T-helper 1 cell treated with Interleukin-12 subunit alpha and Interleukin-12 subunit beta and Interleukin-4 antibody, amounts not matched to agents 30 ng/mL and 1 ng/mL, for 36 hours (primary cell): ENCODE results near the gene SCAANT1. TPM values are rescaled to one million over a fixed set of nuclear protein-coding genes. Genes with fewer than 3 reads are reported as not detected.

Experiments used
- intact Hi-C: fragments of 100-400 bp; cut with micrococcal nuclease; formaldehyde crosslinking; loops from one replicate; pipeline ENCODE4 v1.15.1; 2024
- total RNA-seq: library from RNA; stranded (reverse); gene quantifications from 2 replicates; pipeline ENCODE4 v1.2.3, GENCODE V29; 2022

Gene SCAANT1
- total RNA-seq, 1 donor from 2014 or later = not detected

GRCh38 chr3:63905731-63906620 lies 6.2 kb downstream of the SCAANT1 start:
- intact Hi-C loops = no loop called here

GRCh38 chr3:63900459-63900858 lies 11.7 kb downstream of the SCAANT1 start:
- intact Hi-C loops = loop anchor here (1.0 kb wide), 1 partner anchor 11 kb away; no protein-coding TSS in a partner anchor

GRCh38 chr3:63900010-63900409 lies 12.2 kb downstream of the SCAANT1 start:
- intact Hi-C loops = loop anchor here (1.0 kb wide), 1 partner anchor 11 kb away; no protein-coding TSS in a partner anchor

- intact Hi-C loops = loop anchor here (2.0 kb wide), 1 partner anchor 14 kb away; no protein-coding TSS in a partner anchor
Measured at GRCh38 chr3:63896332-63897030, 15.7 kb downstream of the SCAANT1 start.

GRCh38 chr3:63895422-63896189 lies 16.6 kb downstream of the SCAANT1 start:
- intact Hi-C loops = loop anchor here (2.0 kb wide), 1 partner anchor 15 kb away; no protein-coding TSS in a partner anchor

GRCh38 chr3:63892773-63893352 lies 19.3 kb downstream of the SCAANT1 start:
- intact Hi-C loops = no loop called here

- intact Hi-C loops = no loop called here
Measured at GRCh38 chr3:63891518-63891917, 20.7 kb downstream of the SCAANT1 start.

GRCh38 chr3:63886858-63887257 lies 25.3 kb downstream of the SCAANT1 start:
- intact Hi-C loops = loop anchor here (1.0 kb wide), 1 partner anchor 9 kb away; no protein-coding TSS in a partner anchor

GRCh38 chr3:63880653-63881052 lies 31.5 kb downstream of the SCAANT1 start:
- intact Hi-C loops = no loop called here

GRCh38 chr3:63878394-63879060 lies 33.7 kb downstream of the SCAANT1 start:
- intact Hi-C loops = loop anchor here (1.0 kb wide), 2 partner anchors 8 kb away; no protein-coding TSS in a partner anchor

- intact Hi-C loops = loop anchor here (1.0 kb wide), 2 partner anchors 8 kb away; no protein-coding TSS in a partner anchor
Measured at GRCh38 chr3:63877737-63878393, 34.3 kb downstream of the SCAANT1 start.

- intact Hi-C loops = loop anchor here (1.0 kb wide), 1 partner anchor 10 kb away; no protein-coding TSS in a partner anchor
Measured at GRCh38 chr3:63876260-63876659, 35.9 kb downstream of the SCAANT1 start.

- intact Hi-C loops = no loop called here
Measured at GRCh38 chr3:63875510-63875909, 36.7 kb downstream of the SCAANT1 start.

- intact Hi-C loops = no loop called here
Measured at GRCh38 chr3:63874769-63875168, 37.4 kb downstream of the SCAANT1 start.

- intact Hi-C loops = no loop called here
Measured at GRCh38 chr3:63872135-63872924, 39.9 kb downstream of the SCAANT1 start.

- intact Hi-C loops = loop anchor here (1.0 kb wide), 1 partner anchor 8 kb away; no protein-coding TSS in a partner anchor
Measured at GRCh38 chr3:63870615-63871005, 41.6 kb downstream of the SCAANT1 start.

GRCh38 chr3:63869940-63870614 lies 42.1 kb downstream of the SCAANT1 start:
- intact Hi-C loops = loop anchor here (1.0 to 10.0 kb wide), 2 partner anchors 8 to 615 kb away; no protein-coding TSS in a partner anchor

GRCh38 chr3:63867225-63867624 lies 45.0 kb downstream of the SCAANT1 start:
- intact Hi-C loops = loop anchor here (10.0 kb wide), 1 partner anchor 618 kb away; no protein-coding TSS in a partner anchor
